Vein endothelial cell (primary cell): ENCODE results near the gene TBC1D23. TPM values are rescaled to one million over a fixed set of nuclear protein-coding genes. Genes with fewer than 3 reads are reported as not detected.

Experiments used
- total RNA-seq: library from RNA; depleted of rRNA; stranded (reverse); fragments of >200 nt; gene quantifications from 2 replicates; pipeline ENCODE4 v1.2.3, GENCODE V29; 2012

Gene TBC1D23
- total RNA-seq: 36.6 and 45.9 TPM in 2 replicates

GRCh38 chr3:100260685-100261484 lies at the start of gene TBC1D23:
TBC1D23 (plus strand) TSS chr3:100260992; CDS start chr3:100261019, 27 bp downstream.

GRCh38 chr3:100334488-100335351 lies 73.9 kb downstream of the TBC1D23 start, which contains the start of gene NIT2:
NIT2 (plus strand) TSS chr3:100334757; CDS start chr3:100334792, 35 bp downstream.

Other genes starting within 250 kb of the TBC1D23 start
- gene FILIP1L, start 146.5 kb upstream of the TBC1D23 start, total RNA-seq: 30.1 and 33.6 TPM in 2 replicates
- 14.1 and 14.4 TPM in 2 replicates for gene NIT2, start 73.8 kb downstream of the TBC1D23 start, total RNA-seq
- gene TOMM70, start 140.1 kb downstream of the TBC1D23 start, total RNA-seq: 38.2 and 47.8 TPM in 2 replicates
- gene LNP1, start 140.5 kb downstream of the TBC1D23 start, total RNA-seq: 0.98 and 1.6 TPM in 2 replicates
- gene TMEM45A, start 231.6 kb downstream of the TBC1D23 start, total RNA-seq: 4.5 and 7.2 TPM in 2 replicates